ENCODE data around the gene KANK3. TPM values are rescaled to one million over a fixed set of nuclear protein-coding genes. Genes with fewer than 3 reads are reported as not detected.
"Not testable (repeated sequence)": the region's sequence is repeated elsewhere in the genome, so short reads cannot be mapped to it uniquely, and the experiment has no call there.

Gene KANK3
- total RNA-seq, 4 donors from 2014 or later, result 7.6 to 16.7 (median 11.4) TPM

GRCh38 chr19:8360196-8360595, 17.1 kb upstream of the KANK3 start:
- DNase-seq (ENCODE audit: low spot score in 2 of 2), result no peak
- intact Hi-C loops (cut with DNase I; ENCODE audit: low total_unique reads), result no loop called here
- no peak for TF ChIP-seq CTCF (IDR thresholded peaks at IDR 0.05)
- TF ChIP-seq POLR2A (IDR thresholded peaks at IDR 0.05), result no peak
- 76 to 86% methylated on average over 8 of the region's 8 CpGs for WGBS, 2 donors
- H3K4me3 ChIP-seq (ENCODE audit: low read depth, poor library complexity, severe bottlenecking), result no peak overlapping the region

- H3K4me3 ChIP-seq (ENCODE audit: low read depth, poor library complexity, severe bottlenecking), result no peak overlapping the region
- no peak for DNase-seq (ENCODE audit: low spot score in 2 of 2)
- WGBS, 2 donors, result 86 to 87% methylated on average over 6 of the region's 6 CpGs
- intact Hi-C loops (cut with DNase I; ENCODE audit: low total_unique reads), result loop anchor here (10.0 kb wide), 1 partner anchor 146 kb away; the partner anchor contains the start of gene PRAM1
- TF ChIP-seq POLR2A (IDR thresholded peaks at IDR 0.05) (no peak), CTCF (IDR thresholded peaks at IDR 0.05) (no peak)
These were observed 15.9 kb upstream of the KANK3 start for GRCh38 chr19:8358948-8359347.

GRCh38 chr19:8357007-8357521, 14.0 kb upstream of the KANK3 start:
- DNase-seq (ENCODE audit: low spot score in 2 of 2), result no peak
- no peak overlapping the region for H3K4me3 ChIP-seq (ENCODE audit: low read depth, poor library complexity, severe bottlenecking)
- TF ChIP-seq POLR2A (IDR thresholded peaks at IDR 0.05) (no peak), CTCF (IDR thresholded peaks at IDR 0.05) (peak in 1 of 3 donors; percentile 13)
- WGBS, 2 donors, result 79 to 85% methylated on average over 4 of the region's 4 CpGs
- intact Hi-C loops (cut with DNase I; ENCODE audit: low total_unique reads), result loop anchor here (10.0 kb wide), 1 partner anchor 148 kb away; the partner anchor contains the start of gene PRAM1

GRCh38 chr19:8355631-8356402, 12.8 kb upstream of the KANK3 start:
- no peak overlapping the region for H3K4me3 ChIP-seq (ENCODE audit: low read depth, poor library complexity, severe bottlenecking)
- WGBS, 2 donors, result 69 to 72% methylated on average over 6 of the region's 6 CpGs
- DNase-seq (ENCODE audit: low spot score in 2 of 2), result peak in 1 of 2 donors; percentile 64
- TF ChIP-seq CTCF (IDR thresholded peaks at IDR 0.05) (no peak), POLR2A (IDR thresholded peaks at IDR 0.05) (no peak)
- intact Hi-C loops (cut with DNase I; ENCODE audit: low total_unique reads), result loop anchor here (10.0 kb wide), 1 partner anchor 149 kb away; the partner anchor contains the start of gene PRAM1

- H3K4me3 ChIP-seq (ENCODE audit: low read depth, poor library complexity, severe bottlenecking); DNase-seq (ENCODE audit: low spot score in 2 of 2): not testable (repeated sequence)
- intact Hi-C loops (cut with DNase I; ENCODE audit: low total_unique reads), result loop anchor here (5.0 to 10.0 kb wide), 2 partner anchors 44 to 152 kb away; partner anchors contain the start of gene PRAM1
- 38 to 57% methylated on average over 5 of the region's 5 CpGs for WGBS, 2 donors
These were observed 9.8 kb upstream of the KANK3 start for GRCh38 chr19:8352845-8353244.

GRCh38 chr19:8352134-8352827, 9.2 kb upstream of the KANK3 start:
- WGBS, 2 donors, result 21 to 25% methylated on average over 10 of the region's 10 CpGs
- intact Hi-C loops (cut with DNase I; ENCODE audit: low total_unique reads), result loop anchor here (5.0 to 10.0 kb wide), 2 partner anchors 45 to 153 kb away; partner anchors contain the start of gene PRAM1
- TF ChIP-seq CTCF (IDR thresholded peaks at IDR 0.05) (no peak), POLR2A (IDR thresholded peaks at IDR 0.05) (no peak)

GRCh38 chr19:8349629-8350372, 6.7 kb upstream of the KANK3 start:
- H3K4me3 ChIP-seq (ENCODE audit: low read depth, poor library complexity, severe bottlenecking); DNase-seq (ENCODE audit: low spot score in 2 of 2): not testable (repeated sequence)
- WGBS, 2 donors, result 70 to 73% methylated on average over 8 of the region's 8 CpGs
- intact Hi-C loops (cut with DNase I; ENCODE audit: low total_unique reads), result loop anchor here (5.0 to 10.0 kb wide), 2 partner anchors 48 to 155 kb away; partner anchors contain the start of gene PRAM1

More at GRCh38 chr19:8352134-8352827, 9.2 kb upstream of the KANK3 start:
- DNase-seq (ENCODE audit: low spot score in 2 of 2), result no peak
- H3K4me3 ChIP-seq (ENCODE audit: low read depth, poor library complexity, severe bottlenecking), result no peak overlapping the region
